22Rv1 (cell line): ENCODE measurements around the gene HEPACAM2.

Experiments used
- ZFX ChIP-seq: fragments of 450-650 bp; IDR thresholded peaks from 2 replicates; pipeline ENCODE4 v1.6.1; 2017; ENCODE audit warnings: antibody characterized with exemption, borderline replicate concordance
- TF ChIP-seq, protein P1 (sequence below): fragments of 450-650 bp; IDR thresholded peaks from 2 replicates; pipeline ENCODE4 v1.5.1; 2017; ENCODE audit warnings: mild to moderate bottlenecking

DNA sequence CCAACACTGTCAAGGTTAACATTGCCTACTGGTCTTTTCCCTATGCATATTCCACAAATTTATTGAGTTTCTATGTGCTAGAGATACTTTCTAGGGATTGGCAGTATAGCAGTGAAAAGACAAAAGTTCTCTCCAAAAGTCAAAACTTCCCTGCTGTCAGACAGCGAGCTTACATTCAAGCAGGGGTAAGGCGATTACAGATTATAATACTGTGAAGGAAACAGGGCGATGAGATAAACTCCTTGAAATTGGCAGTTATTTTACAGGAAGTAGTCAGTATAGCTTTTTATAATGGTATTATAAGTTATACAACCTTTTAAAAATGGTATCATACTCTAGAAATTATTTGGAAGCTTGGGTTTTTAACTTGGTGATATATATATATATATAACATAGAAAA, 15.8 kb upstream of the HEPACAM2 start:
- TF ChIP-seq, protein P1, sequence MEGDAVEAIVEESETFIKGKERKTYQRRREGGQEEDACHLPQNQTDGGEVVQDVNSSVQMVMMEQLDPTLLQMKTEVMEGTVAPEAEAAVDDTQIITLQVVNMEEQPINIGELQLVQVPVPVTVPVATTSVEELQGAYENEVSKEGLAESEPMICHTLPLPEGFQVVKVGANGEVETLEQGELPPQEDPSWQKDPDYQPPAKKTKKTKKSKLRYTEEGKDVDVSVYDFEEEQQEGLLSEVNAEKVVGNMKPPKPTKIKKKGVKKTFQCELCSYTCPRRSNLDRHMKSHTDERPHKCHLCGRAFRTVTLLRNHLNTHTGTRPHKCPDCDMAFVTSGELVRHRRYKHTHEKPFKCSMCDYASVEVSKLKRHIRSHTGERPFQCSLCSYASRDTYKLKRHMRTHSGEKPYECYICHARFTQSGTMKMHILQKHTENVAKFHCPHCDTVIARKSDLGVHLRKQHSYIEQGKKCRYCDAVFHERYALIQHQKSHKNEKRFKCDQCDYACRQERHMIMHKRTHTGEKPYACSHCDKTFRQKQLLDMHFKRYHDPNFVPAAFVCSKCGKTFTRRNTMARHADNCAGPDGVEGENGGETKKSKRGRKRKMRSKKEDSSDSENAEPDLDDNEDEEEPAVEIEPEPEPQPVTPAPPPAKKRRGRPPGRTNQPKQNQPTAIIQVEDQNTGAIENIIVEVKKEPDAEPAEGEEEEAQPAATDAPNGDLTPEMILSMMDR, result no peak
- no peak for TF ChIP-seq ZFX
